Hepatocyte (in vitro differentiated cells): ENCODE data around the gene CMIP. TPM values are rescaled to one million over a fixed set of nuclear protein-coding genes. Genes with fewer than 3 reads are reported as not detected.

ENCODE experiments used
- DNase-seq: peaks from one replicate; pipeline ENCODE4 v3.0.0-alpha.2; 2016; ENCODE audit warnings: low spot score
- H2AFZ ChIP-seq: fragments of 200-600 bp; sonication (generic); 2 replicates; pipeline ENCODE4 v1.6.0; 2016; ENCODE audit warnings: antibody characterized with exemption, mild to moderate bottlenecking
- H3K27ac ChIP-seq: fragments of 200-600 bp; sonication (generic); 2 replicates; pipeline ENCODE4 v1.5.1; 2016; ENCODE audit warnings: mild to moderate bottlenecking
- H3K27me3 ChIP-seq: fragments of 200-600 bp; sonication (generic); 2 replicates; pipeline ENCODE4 v1.6.1; 2016
- H3K36me3 ChIP-seq: fragments of 200-600 bp; sonication (generic); replicated peaks from 2 replicates; pipeline ENCODE4 v1.5.1; 2016; ENCODE audit warnings: low read depth; ENCODE audit not compliant: insufficient read depth
- H3K4me1 ChIP-seq: fragments of 200-600 bp; sonication (generic); 2 replicates; pipeline ENCODE4 v1.5.1; 2016; ENCODE audit warnings: mild to moderate bottlenecking, moderate library complexity; ENCODE audit not compliant: insufficient read depth
- H3K4me2 ChIP-seq: fragments of 200-600 bp; sonication (generic); 2 replicates; pipeline ENCODE4 v1.6.0; 2016
- H3K4me3 ChIP-seq: fragments of 200-600 bp; sonication (generic); 2 replicates; pipeline ENCODE4 v1.5.1; 2016; ENCODE audit warnings: mild to moderate bottlenecking
- H3K79me2 ChIP-seq: fragments of 200-600 bp; sonication (generic); 2 replicates; pipeline ENCODE4 v1.6.0; 2017; ENCODE audit warnings: mild to moderate bottlenecking
- H3K9me2 ChIP-seq: fragments of 200-600 bp; sonication (generic); replicated peaks from 2 replicates; pipeline ENCODE4 v1.6.0; 2017; ENCODE audit warnings: mild to moderate bottlenecking; ENCODE audit not compliant: insufficient read depth
- H3K9me3 ChIP-seq: fragments of 200-600 bp; sonication (generic); 2 replicates; pipeline ENCODE4 v1.5.1; 2016; ENCODE audit warnings: low read depth, mild to moderate bottlenecking
- H4K20me1 ChIP-seq: fragments of 200-600 bp; sonication (generic); 2 replicates; pipeline ENCODE4 v1.6.0; 2016; ENCODE audit warnings: mild to moderate bottlenecking; ENCODE audit not compliant: insufficient read depth, poor library complexity, severe bottlenecking
- EZH2 ChIP-seq: fragments of 200-600 bp; sonication (generic); IDR thresholded peaks from 2 replicates; pipeline ENCODE4 v1.6.1; 2016; ENCODE audit warnings: antibody characterized with exemption, mild to moderate bottlenecking, borderline replicate concordance
- EZH2phosphoT487 ChIP-seq: fragments of 200-600 bp; sonication (generic); IDR thresholded peaks from one replicate; pipeline ENCODE4 v1.6.1; 2018; ENCODE audit warnings: antibody characterized with exemption, mild to moderate bottlenecking, low read depth, moderate library complexity; ENCODE audit not compliant: unreplicated experiment, severe bottlenecking
- WGBS: methylation state at CpG from one replicate; pipeline ENCODE4 v1.1.6; 2016; ENCODE audit warnings: low lambda C conversion rate; ENCODE audit errors: missing lambda C conversion rate; 5-methylcytosine and 5-hydroxymethylcytosine counted together
- polyA plus RNA-seq: library from polyadenylated mRNA; unstranded; fragments of >200 nt; fragmentation: Nextera tagmentation; extraction: Ambion mirVana; gene quantifications from 2 replicates; pipeline ENCODE4 v1.2.1, GENCODE V29; 2016
- total RNA-seq: library from RNA; depleted of rRNA; stranded (reverse); fragments of >200 nt; gene quantifications from 2 replicates; pipeline ENCODE4 v1.2.3, GENCODE V29; 2014
- TF ChIP-seq, protein P1 (sequence below): fragments of 200-600 bp; sonication (generic); IDR thresholded peaks from 2 replicates; pipeline ENCODE4 v1.5.1; 2016; ENCODE audit warnings: antibody characterized with exemption, mild to moderate bottlenecking; ENCODE audit not compliant: poor library complexity

Gene CMIP
- total and polyA plus RNA-seq, 2 experiments from 2014 or later, result 5.8 to 17.8 TPM

DNA sequence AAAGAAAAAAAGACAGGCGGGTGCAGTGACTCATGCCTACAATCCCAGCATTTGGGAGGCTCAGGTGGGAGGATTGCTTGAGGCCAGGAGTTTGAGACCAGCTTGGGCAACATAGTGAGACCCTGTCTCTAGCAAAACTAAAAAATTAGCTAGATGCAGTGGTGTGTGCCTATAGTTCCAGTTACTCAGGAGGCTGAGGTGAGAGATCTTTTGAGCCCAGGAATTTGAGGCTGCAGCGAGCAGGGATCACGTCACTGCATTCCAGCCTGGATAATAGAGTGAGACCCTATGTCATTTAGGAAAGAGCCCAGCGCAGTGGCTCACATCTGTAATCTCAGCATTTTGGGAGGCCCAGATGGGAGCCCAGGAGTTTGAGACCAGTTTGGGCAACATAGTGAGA, 126.6 kb downstream of the CMIP start:
- WGBS, result 91% methylated on average over 4 of the region's 4 CpGs
- Histone ChIP-seq H3K79me2 (peaks cover 92% of the 10 kb centered on the region), H3K4me2 (no peak overlapping the region), H3K27me3 (no peaks in the 10 kb centered on the region), H3K9me3 (no peaks in the 10 kb centered on the region), H3K36me3 (no peaks in the 10 kb centered on the region), H3K27ac (no peak overlapping the region), H3K9me2 (no peaks in the 10 kb centered on the region), H3K4me3 (no peak overlapping the region), H4K20me1 (peaks cover 23% of the 10 kb centered on the region), H3K4me1 (peaks cover 12% of the 10 kb centered on the region), H2AFZ (no peak overlapping the region)
- no peak for TF ChIP-seq EZH2
- no peak for TF ChIP-seq EZH2phosphoT487
- TF ChIP-seq, protein P1, sequence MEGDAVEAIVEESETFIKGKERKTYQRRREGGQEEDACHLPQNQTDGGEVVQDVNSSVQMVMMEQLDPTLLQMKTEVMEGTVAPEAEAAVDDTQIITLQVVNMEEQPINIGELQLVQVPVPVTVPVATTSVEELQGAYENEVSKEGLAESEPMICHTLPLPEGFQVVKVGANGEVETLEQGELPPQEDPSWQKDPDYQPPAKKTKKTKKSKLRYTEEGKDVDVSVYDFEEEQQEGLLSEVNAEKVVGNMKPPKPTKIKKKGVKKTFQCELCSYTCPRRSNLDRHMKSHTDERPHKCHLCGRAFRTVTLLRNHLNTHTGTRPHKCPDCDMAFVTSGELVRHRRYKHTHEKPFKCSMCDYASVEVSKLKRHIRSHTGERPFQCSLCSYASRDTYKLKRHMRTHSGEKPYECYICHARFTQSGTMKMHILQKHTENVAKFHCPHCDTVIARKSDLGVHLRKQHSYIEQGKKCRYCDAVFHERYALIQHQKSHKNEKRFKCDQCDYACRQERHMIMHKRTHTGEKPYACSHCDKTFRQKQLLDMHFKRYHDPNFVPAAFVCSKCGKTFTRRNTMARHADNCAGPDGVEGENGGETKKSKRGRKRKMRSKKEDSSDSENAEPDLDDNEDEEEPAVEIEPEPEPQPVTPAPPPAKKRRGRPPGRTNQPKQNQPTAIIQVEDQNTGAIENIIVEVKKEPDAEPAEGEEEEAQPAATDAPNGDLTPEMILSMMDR, result no peak
- DNase-seq, result no peak

DNA sequence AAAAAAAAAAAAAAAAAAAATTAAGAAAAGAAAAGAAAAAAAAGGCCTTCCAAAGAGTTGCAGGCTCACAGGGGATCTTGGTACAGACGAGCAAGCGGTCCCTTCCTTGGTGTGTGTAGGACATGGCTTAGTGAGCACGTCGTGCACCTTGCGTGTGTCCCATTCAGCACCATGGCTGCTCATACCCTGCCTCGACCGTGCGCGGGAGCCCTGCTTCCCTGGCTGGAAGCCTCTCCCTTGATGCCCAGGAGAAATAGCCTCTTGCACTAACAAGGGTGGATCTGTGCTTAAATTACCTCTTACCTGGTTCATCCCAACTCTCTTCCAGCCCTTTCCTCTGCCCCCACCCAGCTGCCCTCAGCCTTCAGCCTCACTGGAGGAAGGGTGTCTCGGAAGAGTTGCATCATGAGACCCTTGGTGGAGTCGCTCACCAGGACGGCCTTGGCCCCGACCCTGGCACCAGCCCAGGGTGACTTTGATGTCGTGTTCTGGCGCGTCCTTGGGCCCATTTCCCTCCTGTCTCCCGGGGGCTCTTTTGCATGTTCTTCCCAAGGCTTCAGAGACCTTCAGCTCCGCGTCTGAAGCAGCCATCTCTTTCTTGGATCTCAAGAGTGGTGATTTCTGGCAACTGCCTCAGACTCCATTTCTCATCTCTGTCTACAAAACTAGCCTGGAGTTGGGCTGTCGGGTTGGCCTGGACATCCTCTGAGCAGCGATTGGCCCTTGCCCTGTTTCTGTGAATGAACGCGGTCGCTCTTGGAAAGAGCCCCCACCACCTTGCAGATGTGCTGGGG, 127.2 kb downstream of the CMIP start:
- Histone ChIP-seq H3K4me1 (peaks cover 12% of the 10 kb centered on the region), H2AFZ (no peak overlapping the region), H3K4me2 (no peak overlapping the region), H3K36me3 (no peaks in the 10 kb centered on the region), H4K20me1 (peaks cover 20% of the 10 kb centered on the region), H3K9me2 (no peaks in the 10 kb centered on the region), H3K27me3 (no peaks in the 10 kb centered on the region), H3K27ac (no peak overlapping the region), H3K4me3 (no peak overlapping the region), H3K9me3 (no peaks in the 10 kb centered on the region), H3K79me2 (peaks cover 87% of the 10 kb centered on the region)
- no peak for DNase-seq
- TF ChIP-seq, protein P1, result no peak
- TF ChIP-seq EZH2phosphoT487, result no peak
- no peak for TF ChIP-seq EZH2
- WGBS, result 95% methylated on average over 24 of the region's 24 CpGs

DNA sequence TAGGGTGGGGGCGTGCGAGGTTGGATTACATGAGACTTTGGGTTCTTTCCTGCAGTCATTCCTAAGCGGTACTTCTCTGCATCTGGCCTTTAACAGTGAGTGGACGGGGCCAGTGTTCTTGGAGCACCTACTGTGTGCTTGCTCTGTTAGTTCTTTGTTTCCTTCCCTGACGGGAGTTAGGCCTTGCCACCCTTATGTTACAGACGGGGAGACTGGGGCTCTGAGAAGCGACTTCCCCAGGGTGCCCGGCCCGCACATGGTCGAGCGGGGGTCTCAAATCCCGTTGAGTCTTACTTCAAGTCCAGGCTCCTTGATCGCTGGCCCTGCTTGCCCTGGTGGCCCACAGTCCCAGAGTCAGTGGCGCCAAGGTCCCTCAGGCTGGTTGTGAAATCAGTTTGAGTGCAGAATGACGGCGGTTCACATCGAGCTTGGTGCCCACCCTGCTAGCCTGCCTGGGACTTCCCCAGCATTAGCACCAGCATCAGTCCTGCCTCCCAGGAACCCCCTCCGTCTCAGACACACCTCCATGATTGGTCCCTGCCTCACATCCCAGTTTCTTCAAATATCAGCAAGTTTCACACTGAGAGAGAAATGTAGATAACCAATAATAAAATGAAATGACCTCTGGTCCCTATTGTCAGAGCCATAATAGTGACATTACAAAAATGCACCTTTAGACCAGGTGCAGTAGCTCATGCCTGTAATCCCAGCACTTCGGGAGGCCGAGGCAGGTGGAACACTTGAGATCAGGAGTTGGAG, 128.0 kb downstream of the CMIP start:
- Histone ChIP-seq H3K9me3 (no peaks in the 10 kb centered on the region), H4K20me1 (peaks cover 20% of the 10 kb centered on the region), H3K4me2 (no peak overlapping the region), H3K79me2 (peaks cover 79% of the 10 kb centered on the region), H2AFZ (no peak overlapping the region), H3K4me3 (no peak overlapping the region), H3K36me3 (no peaks in the 10 kb centered on the region), H3K27me3 (no peaks in the 10 kb centered on the region), H3K4me1 (peaks cover 12% of the 10 kb centered on the region), H3K9me2 (no peaks in the 10 kb centered on the region), H3K27ac (no peak overlapping the region)
- TF ChIP-seq EZH2phosphoT487, result no peak
- TF ChIP-seq EZH2, result no peak
- TF ChIP-seq, protein P1, result no peak
- WGBS, result 96% methylated on average over 20 of the region's 20 CpGs
- no peak for DNase-seq
